MM.1S (cell line): ENCODE data around the gene BCL3.

ENCODE experiments used
- CTCF ChIP-seq: fragments of 300-600 bp; sonication (generic); IDR thresholded peaks from 2 replicates; pipeline ENCODE4 v1.5.1; 2016; ENCODE audit warnings: antibody characterized with exemption, low read length, mixed read lengths
- EZH2 ChIP-seq: fragments of 300-600 bp; sonication (generic); optimal IDR thresholded peaks from 2 replicates; pipeline ENCODE3; 2017; ENCODE audit warnings: low read depth, mild to moderate bottlenecking, antibody characterized with exemption, low read length, mixed read lengths
- EZH2phosphoT487 ChIP-seq: fragments of 300-600 bp; sonication (generic); IDR thresholded peaks from 2 replicates; pipeline ENCODE4 v1.6.1; 2018; ENCODE audit warnings: antibody characterized with exemption, low read length

GRCh38 chr19:44767295-44768180 is 19.0 kb downstream of the BCL3 start:
- TF ChIP-seq EZH2phosphoT487, result no peak
- no peak for TF ChIP-seq EZH2
- TF ChIP-seq CTCF, result no peak
